Measurements from ENCODE around the gene DEDD.
"Not testable (repeated sequence)": the region's sequence is repeated elsewhere in the genome, so short reads cannot be mapped to it uniquely, and the experiment has no call there.

Gene DEDD

DNA sequence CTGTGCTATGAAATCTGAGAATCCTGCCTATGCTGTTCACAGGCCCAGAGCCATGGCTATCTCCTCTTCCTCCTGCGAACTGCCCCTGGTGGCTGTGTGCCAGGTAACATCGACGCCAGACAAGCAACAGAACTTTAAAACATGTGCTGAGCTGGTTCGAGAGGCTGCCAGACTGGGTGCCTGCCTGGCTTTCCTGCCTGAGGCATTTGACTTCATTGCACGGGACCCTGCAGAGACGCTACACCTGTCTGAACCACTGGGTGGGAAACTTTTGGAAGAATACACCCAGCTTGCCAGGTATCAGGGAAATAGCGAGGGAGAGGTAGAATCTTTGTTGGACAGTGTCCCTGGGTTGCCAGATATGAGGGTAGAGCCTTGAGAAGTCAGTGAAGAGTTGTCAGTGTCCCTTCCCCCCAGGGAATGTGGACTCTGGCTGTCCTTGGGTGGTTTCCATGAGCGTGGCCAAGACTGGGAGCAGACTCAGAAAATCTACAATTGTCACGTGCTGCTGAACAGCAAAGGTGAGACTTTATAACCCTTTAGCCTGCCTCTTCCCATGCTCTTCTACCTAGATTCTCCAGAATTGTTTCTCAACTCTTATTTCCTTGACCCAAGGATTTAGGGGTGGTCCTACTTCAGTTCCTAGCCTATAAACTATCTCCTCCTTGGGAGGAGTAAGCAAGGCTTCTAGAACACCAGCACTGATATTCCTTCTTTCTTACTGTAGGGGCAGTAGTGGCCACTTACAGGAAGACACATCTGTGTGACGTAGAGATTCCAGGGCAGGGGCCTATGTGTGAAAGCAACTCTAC, 13.2 kb downstream of the DEDD start:
- no peak for DNase-seq (ENCODE audit: low read depth)
- no peak overlapping the region for H3K4me3 ChIP-seq (ENCODE audit: control insufficient read depth, low read depth, low read length)

DNA sequence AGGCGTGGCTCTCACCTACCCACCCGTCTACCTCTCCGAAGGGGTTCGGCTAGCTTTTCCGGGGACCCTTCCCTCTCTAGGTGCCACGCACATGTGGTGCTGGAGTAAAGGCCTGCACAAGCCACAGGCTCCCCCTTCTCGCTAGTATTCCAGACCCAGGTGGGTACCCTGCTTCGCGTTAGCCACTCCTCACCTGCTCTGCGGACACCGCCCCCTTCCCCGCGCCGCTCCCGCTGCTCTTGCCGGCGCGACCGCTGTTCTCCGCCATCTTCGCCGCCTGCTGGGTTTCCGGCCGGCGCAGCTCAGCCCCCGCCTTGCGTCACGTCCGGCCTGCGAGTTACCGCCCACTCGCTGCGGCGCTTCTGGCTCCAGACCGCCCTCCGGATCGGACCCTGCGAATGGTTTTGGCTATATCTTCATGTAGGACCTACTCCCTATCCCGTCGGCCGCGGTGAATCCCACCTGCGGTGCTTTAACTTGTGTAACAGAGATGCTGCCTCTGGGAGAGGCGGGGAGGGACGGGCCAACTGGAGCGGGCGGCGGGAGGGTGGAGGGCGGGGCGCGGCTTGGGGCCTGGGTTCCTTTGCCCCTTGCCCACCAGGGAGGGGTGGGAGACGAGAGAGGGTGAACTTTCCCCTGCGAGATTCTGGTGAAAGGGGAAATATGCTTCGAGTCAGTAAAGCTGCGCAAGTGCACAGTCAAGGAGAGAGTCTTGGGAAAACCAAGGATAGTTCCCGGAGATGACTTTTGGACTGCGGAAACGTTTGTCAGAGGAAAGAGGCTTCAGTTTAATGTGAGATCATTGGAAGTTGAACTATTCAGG, 14.5 kb downstream of the DEDD start, which contains the start of the genes NIT1 and PFDN2:
Gene NIT1 (plus strand): TSS at position 347 of the 823 bp plus-strand sequence. CDS start 72 bp downstream, at position 419.
Gene PFDN2 (minus strand): TSS at position 279 of the 823 bp plus-strand sequence. CDS start 11 bp downstream, at position 268.
- DNase-seq (ENCODE audit: low read depth) = no peak
- peak within 1 kb of the TSS; percentile 99 for H3K4me3 ChIP-seq (ENCODE audit: control insufficient read depth, low read depth, low read length)
- TF ChIP-seq, protein P1, sequence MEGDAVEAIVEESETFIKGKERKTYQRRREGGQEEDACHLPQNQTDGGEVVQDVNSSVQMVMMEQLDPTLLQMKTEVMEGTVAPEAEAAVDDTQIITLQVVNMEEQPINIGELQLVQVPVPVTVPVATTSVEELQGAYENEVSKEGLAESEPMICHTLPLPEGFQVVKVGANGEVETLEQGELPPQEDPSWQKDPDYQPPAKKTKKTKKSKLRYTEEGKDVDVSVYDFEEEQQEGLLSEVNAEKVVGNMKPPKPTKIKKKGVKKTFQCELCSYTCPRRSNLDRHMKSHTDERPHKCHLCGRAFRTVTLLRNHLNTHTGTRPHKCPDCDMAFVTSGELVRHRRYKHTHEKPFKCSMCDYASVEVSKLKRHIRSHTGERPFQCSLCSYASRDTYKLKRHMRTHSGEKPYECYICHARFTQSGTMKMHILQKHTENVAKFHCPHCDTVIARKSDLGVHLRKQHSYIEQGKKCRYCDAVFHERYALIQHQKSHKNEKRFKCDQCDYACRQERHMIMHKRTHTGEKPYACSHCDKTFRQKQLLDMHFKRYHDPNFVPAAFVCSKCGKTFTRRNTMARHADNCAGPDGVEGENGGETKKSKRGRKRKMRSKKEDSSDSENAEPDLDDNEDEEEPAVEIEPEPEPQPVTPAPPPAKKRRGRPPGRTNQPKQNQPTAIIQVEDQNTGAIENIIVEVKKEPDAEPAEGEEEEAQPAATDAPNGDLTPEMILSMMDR (IDR thresholded peaks at IDR 0.05; ENCODE audit: control insufficient read depth, insufficient read depth, low read depth, low read length, missing control alignments) = no peak

More for the DNA sequence above, 13.2 kb downstream of the DEDD start:
- TF ChIP-seq, protein P1 (IDR thresholded peaks at IDR 0.05; ENCODE audit: control insufficient read depth, insufficient read depth, low read depth, low read length, missing control alignments) = peak; percentile 39

DNA sequence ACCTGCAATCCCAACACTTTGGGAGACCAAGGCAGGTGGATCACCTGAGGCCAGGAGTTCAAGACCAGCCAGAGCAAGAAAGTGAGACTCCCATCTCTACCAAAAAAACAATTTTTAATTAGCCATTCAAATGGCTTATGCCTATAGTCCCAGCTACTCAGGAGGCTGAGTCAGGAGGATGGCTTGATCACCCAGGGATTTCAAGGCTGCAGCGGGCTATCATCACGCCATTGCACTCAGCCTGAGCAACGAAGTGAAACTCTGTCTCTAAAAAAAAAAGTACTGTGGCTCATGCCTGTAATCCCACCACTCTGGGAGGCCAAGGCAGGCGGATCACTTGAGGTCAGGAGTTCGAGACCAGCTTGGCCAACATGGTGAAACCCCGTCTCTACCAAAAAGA, 16.5 kb downstream of the DEDD start:
- not testable (repeated sequence) for DNase-seq (ENCODE audit: low read depth); H3K4me3 ChIP-seq (ENCODE audit: control insufficient read depth, low read depth, low read length)

DNA sequence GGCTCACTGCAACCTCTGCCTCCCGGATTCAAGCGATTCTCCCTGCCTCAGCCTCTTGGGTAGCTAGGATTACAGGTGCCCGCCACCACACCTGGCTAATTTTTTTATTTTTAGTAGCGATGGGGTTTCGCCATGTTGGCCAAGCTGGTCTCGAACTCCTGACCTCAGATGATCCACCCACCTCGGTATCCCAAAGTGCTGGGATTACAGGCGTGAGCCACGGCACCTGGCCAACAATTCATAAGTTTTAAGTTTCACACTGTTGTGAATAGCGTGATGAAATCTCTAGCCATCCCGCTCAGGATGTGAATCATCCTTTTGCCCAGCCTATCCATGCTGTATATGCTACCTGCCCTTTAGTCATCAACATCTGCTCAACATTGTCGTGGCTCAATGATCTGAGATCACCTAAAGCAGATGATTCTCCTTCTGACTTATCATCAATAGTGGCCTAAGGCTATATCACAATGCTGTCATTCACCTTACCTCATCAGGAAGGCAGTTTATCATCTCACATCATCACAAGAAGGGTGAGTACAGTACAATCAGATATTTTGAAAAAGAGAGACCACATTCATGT, 17.2 kb downstream of the DEDD start:
- TF ChIP-seq, protein P1 (IDR thresholded peaks at IDR 0.05; ENCODE audit: control insufficient read depth, insufficient read depth, low read depth, low read length, missing control alignments) = no peak
- DNase-seq (ENCODE audit: low read depth) = peak; percentile 65
- no peak overlapping the region for H3K4me3 ChIP-seq (ENCODE audit: control insufficient read depth, low read depth, low read length)

DNA sequence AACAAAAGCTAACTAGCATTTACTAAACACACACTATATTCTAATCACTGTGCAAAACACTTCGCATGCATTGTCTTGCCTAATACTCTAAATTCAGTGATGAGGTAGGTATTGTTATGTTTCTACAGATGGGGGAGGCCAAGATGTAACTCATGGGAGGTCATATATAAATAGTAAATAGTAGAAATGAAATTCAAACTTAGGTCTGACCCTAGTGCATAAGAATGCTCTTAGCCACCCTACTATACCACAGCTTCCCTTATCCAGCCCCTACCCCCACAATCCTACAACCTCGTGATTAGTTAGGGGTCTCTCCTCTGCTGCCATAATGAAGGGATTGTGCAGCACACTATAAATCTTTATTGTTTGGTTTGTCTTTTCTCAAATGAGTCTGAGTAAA, 17.9 kb downstream of the DEDD start:
- DNase-seq (ENCODE audit: low read depth) = no peak
- H3K4me3 ChIP-seq (ENCODE audit: control insufficient read depth, low read depth, low read length) = no peak overlapping the region
- TF ChIP-seq, protein P1 (IDR thresholded peaks at IDR 0.05; ENCODE audit: control insufficient read depth, insufficient read depth, low read depth, low read length, missing control alignments) = no peak

DNA sequence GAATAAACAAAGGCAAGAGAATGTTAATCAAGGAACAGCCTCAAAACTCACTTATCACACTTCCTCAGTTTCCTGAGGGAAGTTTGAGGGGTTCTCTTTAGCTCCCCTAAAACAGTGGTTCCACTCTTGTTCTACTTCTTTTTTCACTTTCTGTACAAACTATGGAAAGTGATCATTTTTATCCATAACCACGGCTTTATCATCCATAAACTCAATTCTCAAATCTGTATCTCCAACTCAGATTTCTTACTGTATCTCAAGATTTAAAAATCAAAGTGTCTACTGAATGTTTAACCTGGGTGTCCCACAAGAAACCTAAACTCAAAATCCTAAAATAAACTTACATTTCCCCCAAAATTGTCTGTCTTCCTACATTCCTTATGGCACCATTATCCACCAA, 18.6 kb downstream of the DEDD start:
- DNase-seq (ENCODE audit: low read depth) = no peak
- TF ChIP-seq, protein P1 (IDR thresholded peaks at IDR 0.05; ENCODE audit: control insufficient read depth, insufficient read depth, low read depth, low read length, missing control alignments) = no peak
- H3K4me3 ChIP-seq (ENCODE audit: control insufficient read depth, low read depth, low read length) = no peak overlapping the region
